Measurements from ENCODE around the gene MXD1.

MXD1 gene

DNA sequence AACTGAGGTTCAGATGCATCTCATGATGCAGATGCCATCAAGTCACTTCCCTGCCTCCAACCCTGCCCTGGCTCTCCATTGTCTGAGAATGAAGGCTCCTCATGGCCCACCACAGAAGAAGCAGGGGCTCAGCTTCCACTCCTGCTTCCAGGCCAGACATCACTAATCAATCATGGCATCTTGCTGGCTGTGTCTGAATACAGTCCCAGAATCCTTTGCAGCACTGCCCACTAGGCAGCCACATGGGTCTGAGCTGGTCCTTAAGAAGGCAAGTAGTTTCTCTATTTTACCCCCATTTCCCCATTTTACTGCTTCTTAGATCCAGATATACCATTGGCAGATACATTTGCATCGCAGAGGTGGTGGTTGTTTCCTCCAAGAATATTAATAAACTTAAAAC lies 39.2 kb downstream of the MXD1 start:
- DNase-seq (ENCODE audit: low spot score in 2 of 2) = no peak
- no peaks in the 10 kb centered on the region for H3K9me3 Mint-ChIP-seq
- no peak for ATAC-seq (ENCODE audit: low read depth)

DNA sequence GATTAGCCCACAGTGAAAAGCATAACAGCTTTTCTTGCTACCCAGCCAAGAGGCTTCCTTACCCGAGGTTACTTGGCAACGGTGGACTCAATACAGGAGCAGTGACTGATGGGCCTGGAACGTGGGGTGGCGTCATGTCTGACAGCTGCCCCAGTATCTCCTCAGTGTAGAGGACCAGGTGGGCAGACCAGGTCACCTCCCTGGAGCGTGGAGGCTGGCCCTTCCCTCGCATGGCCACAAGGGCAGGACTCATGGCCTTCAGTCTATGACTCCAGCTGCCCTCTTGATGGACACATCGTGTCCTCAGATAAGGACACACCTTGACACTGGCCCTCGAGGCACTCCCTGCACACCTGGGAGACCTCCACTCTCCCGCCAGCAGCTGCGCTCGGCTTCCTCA lies 40.1 kb downstream of the MXD1 start:
- Mint-ChIP-seq H3K27me3 (peaks cover 6% of the 10 kb centered on the region), H3K4me3 (no peak overlapping the region), H3K36me3 (no peaks in the 10 kb centered on the region), H3K27ac (no peak overlapping the region), H3K4me1 (peaks cover 8% of the 10 kb centered on the region), H3K9me3 (no peaks in the 10 kb centered on the region)
- ATAC-seq (ENCODE audit: low read depth) (no peak), DNase-seq (ENCODE audit: low spot score in 2 of 2) (no peak)

More for the DNA sequence above, 39.2 kb downstream of the MXD1 start:
- Mint-ChIP-seq H3K36me3 (no peaks in the 10 kb centered on the region), H3K27ac (no peak overlapping the region), H3K27me3 (peaks cover 3% of the 10 kb centered on the region), H3K4me3 (no peak overlapping the region), H3K4me1 (peaks cover 8% of the 10 kb centered on the region)

DNA sequence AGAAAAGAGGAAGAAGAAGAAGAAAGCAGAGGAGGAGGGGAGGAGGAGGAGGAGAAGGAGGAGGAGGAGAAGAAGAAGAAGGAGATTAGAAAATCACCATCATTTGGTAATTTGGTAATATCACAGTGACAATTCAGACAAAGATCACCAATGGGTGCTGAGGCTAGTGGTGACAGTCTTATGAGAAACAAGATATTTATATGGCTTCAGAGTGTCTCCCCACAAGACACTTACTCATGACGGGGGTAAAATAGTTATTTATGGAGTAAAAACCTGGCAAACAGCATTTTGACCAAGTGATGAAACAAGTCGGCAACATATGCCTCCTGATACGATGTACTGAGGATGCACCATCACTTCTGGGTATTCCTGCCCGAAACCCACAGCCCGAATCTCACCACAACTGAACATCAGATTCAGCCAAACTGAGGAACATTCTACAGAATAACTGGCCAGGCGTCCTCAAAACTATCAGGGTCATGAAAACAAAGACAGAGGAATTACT lies 41.6 kb downstream of the MXD1 start:
- no peak overlapping the region for H3K27ac Mint-ChIP-seq
- no peak for DNase-seq (ENCODE audit: low spot score in 2 of 2)

DNA sequence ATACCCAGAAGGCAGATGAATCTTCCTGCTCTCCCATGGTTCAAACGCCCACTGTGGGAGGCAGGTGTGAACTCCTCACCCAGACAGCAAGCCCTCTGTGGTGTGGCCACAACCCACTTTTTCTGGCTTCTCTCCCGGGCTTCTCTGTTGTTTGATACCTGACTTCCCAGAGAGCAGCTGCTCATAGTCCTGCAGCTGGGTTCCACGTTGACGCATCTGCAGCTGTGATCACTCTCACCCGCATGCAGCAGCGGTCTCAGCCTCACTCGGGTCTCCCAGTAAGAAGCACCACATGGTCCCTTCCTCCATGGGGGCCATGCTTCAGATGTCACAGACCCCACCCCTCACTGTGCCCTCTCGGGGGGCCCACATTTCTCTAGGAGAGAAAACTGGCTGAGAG lies 43.1 kb downstream of the MXD1 start:
- ATAC-seq (ENCODE audit: low read depth) (no peak), DNase-seq (ENCODE audit: low spot score in 2 of 2) (no peak)
- Mint-ChIP-seq H3K27ac (no peak overlapping the region), H3K9me3 (no peaks in the 10 kb centered on the region), H3K36me3 (no peaks in the 10 kb centered on the region), H3K27me3 (peaks cover 4% of the 10 kb centered on the region), H3K4me3 (no peak overlapping the region), H3K4me1 (peaks cover 3% of the 10 kb centered on the region)

More for the DNA sequence above, 41.6 kb downstream of the MXD1 start:
- Mint-ChIP-seq H3K4me3 (no peak overlapping the region), H3K36me3 (no peaks in the 10 kb centered on the region), H3K4me1 (peaks cover 8% of the 10 kb centered on the region), H3K9me3 (no peaks in the 10 kb centered on the region), H3K27me3 (peaks cover 6% of the 10 kb centered on the region)
- no peak for ATAC-seq (ENCODE audit: low read depth)

DNA sequence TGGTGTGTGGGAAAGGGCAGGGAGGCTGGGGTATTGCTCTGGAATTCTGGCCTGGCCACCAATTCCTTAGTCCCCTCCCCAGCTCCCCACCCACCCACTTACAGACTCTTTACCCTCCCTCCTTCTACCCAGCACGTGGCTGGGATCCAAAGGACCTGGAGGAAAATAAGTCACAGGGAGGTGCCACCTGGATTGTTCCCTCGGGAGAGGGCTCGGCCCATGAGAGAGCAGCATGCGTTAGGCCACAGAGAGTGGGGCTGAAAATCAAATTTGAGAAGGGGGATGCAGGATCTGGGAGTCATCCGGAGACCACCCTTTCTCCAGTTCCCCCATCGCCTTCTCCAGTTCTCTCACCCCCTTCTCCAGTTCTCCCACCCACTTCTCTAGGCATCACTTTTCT lies 43.6 kb downstream of the MXD1 start:
- Mint-ChIP-seq H3K4me1 (peaks cover 2% of the 10 kb centered on the region), H3K36me3 (no peaks in the 10 kb centered on the region), H3K27ac (no peak overlapping the region), H3K9me3 (no peaks in the 10 kb centered on the region), H3K4me3 (no peak overlapping the region), H3K27me3 (peaks cover 4% of the 10 kb centered on the region)
- no peak for ATAC-seq (ENCODE audit: low read depth)
- DNase-seq (ENCODE audit: low spot score in 2 of 2) = no peak

DNA sequence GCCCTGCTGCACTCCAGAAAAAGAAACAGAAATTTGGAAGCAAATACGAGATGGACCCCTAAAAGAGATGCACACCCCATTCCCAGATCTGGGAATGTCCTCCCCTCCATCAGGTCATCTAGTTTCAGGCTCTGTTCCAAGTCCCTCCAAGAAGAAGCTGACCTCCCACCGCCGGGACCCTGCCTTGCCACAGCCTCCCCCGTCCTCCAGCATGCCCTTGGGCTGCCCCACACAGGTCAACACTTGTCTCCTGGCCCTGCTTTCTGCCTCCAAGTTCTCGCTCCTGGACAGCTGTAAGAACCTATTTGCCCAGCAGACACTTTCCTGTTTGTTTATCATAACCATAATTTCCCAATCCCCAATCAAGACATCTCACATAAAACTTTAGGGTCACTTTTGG lies 44.5 kb downstream of the MXD1 start:
- Mint-ChIP-seq H3K27ac (no peak overlapping the region), H3K4me1 (peaks cover 2% of the 10 kb centered on the region)

DNA sequence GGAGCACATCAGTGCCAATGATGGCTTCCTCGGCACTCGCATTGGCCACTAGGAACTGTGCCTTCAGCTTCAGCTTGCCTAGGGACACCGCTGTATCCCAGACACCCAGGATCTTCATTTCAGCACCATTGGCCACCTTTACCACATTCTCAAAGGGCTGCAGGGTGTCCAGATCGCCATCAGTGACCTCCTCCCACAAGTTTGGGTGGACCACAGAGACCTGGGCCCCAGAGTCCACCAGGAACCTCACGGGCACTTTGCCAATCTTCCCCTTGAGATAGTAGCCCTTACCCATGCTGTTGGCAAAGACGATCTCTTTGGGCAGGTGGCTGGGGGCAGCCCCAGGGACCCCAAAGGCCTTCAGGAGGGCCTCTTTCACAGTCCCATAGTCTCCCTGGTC lies 45.9 kb downstream of the MXD1 start:
- no peak for ATAC-seq (ENCODE audit: low read depth)
- Mint-ChIP-seq H3K4me3 (no peak overlapping the region), H3K4me1 (peaks cover 2% of the 10 kb centered on the region), H3K27me3 (peaks cover 4% of the 10 kb centered on the region), H3K27ac (no peak overlapping the region), H3K9me3 (no peaks in the 10 kb centered on the region), H3K36me3 (no peaks in the 10 kb centered on the region)
- no peak for DNase-seq (ENCODE audit: low spot score in 2 of 2)

More for the DNA sequence above, 44.5 kb downstream of the MXD1 start:
- Mint-ChIP-seq H3K27me3 (peaks cover 4% of the 10 kb centered on the region), H3K36me3 (no peaks in the 10 kb centered on the region), H3K4me3 (no peak overlapping the region), H3K9me3 (no peaks in the 10 kb centered on the region)
- ATAC-seq (ENCODE audit: low read depth) (no peak), DNase-seq (ENCODE audit: low spot score in 2 of 2) (no peak)

DNA sequence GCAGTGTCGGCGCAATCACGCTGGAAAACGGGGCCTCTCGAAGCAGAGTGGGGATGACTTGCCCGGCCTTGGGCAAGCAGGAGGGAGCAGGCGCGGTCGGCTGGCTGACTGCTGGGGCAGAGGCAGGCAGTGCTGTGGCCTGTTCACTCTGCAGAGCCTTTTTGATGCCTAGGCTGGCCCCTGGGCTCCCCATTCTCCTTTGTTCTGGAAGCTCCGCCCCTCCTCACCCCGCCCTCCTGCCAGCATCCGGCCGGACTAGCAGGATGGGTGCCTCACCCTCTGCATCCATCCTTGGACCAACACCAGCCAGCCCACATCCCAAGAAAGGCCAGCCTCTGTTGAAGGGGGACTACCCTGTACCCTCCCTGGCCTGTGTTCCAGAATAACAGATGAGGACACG lies 46.6 kb downstream of the MXD1 start, which contains the start of gene ASPRV1:
Gene ASPRV1 (minus strand): TSS at position 136 of the 400 bp plus-strand sequence. CDS start 195 bp downstream, outside the sequence.
- ATAC-seq (ENCODE audit: low read depth) = no peak
- Mint-ChIP-seq H3K27me3 (peaks cover 3% of the 10 kb centered on the region), H3K27ac (no peak within 1 kb of the TSS), H3K9me3 (no peaks in the 10 kb centered on the region), H3K4me1 (no peaks in the 10 kb centered on the region), H3K4me3 (no peak within 1 kb of the TSS), H3K36me3 (no peaks in the 10 kb centered on the region)
- DNase-seq (ENCODE audit: low spot score in 2 of 2) = no peak

DNA sequence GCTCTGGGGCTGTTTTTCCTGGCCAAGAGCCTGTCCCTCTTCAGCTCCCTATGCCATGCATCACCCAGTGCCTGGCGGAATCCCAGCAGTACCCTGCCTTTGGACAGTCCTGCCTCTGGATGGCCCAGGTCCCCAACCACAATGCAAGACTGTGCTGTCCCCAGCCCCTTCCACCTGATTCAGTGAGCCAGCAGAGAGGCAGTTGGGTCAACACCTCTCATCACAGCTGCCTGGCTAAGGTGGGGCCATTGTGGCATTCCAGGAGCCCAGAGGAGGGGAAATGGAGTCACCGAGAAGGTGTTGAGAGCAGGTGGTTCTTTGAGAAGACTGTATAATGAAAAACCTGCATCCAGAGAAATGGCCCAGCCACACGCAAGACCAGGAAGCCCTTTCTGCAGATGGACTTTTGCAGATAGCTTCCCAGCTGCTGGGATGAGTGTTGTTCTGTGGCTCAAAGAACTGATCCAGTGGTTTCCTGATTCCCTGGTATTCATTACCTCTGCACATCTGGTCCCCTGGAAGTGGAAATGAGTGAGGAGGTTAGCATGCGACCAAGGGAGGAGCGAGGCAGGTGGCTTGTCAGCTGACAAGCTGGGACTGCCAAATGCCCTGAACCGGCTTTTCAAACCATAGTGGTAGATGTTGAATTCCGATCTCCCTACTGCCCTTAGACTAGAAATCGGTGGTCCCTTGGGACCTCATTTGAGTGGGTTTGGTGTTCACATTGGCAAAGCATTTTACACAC lies 48.2 kb downstream of the MXD1 start:
- Mint-ChIP-seq H3K27me3 (peaks cover 3% of the 10 kb centered on the region), H3K36me3 (no peaks in the 10 kb centered on the region), H3K9me3 (no peaks in the 10 kb centered on the region), H3K4me1 (no peaks in the 10 kb centered on the region), H3K4me3 (no peak overlapping the region), H3K27ac (peak overlapping the region; percentile 49)
- ATAC-seq (ENCODE audit: low read depth) (no peak), DNase-seq (ENCODE audit: low spot score in 2 of 2) (no peak)

DNA sequence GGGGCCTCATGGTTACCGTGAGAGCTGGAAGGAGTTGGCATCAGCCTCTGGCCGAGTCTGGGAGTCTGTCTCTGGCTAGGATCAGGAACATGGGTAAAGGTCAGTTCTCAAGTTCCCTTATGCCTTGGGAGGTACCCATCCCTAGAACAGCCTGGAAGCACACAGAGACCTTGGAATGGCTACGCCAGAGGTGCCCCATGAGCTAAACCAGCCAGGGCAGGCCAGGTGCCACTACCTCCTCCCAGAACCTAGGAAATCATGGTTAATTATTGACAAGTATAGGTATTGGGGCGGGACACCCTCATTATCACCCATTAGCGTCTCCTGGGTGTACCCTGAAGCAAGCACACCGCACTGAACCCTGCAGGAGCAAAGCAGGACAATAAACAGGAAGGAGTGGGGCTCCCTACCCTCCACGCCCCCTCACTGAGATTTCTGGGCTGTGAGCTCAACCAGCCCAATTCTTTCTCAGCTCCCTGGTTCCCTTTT lies 49.5 kb downstream of the MXD1 start:
- Mint-ChIP-seq H3K4me1 (no peaks in the 10 kb centered on the region), H3K27me3 (peaks cover 3% of the 10 kb centered on the region), H3K4me3 (no peak overlapping the region), H3K27ac (no peak overlapping the region), H3K9me3 (no peaks in the 10 kb centered on the region), H3K36me3 (no peaks in the 10 kb centered on the region)
- DNase-seq (ENCODE audit: low spot score in 2 of 2) (no peak), ATAC-seq (ENCODE audit: low read depth) (no peak)

DNA sequence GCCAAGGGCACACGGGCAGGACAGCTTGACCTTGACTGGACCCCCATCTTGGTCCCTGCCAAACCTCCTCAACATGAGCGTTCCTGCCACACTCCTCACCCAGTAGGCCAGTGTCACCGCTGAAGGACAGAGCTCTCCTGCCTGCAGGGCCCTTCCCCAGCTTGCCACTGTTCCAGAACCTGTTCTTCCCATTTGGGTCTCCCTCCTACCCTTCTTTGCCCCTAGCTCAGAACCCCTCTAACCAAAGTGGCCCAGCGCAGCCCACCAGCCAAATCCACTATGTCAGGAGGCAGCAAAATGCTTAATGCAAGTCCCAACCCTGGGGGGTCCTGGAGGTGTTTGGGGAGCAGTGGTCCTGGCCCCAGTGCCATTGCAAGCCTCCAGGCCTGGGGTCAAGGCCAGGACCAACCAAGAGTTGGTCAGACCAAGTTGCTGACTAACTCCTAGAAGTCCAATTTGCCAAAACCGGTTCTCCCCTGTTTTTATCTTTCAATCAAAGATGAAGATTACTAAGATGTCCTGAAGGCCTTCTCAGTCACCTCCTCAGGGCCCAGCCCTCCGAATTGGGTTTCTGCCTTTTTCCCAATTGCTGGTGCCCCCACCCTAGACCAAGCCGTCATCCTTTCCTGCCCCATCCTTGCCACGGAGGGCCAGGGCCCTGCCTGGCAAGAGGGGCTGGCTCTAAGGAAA lies 51.0 kb downstream of the MXD1 start:
- Mint-ChIP-seq H3K4me3 (no peak overlapping the region), H3K4me1 (no peaks in the 10 kb centered on the region), H3K27ac (no peak overlapping the region), H3K9me3 (no peaks in the 10 kb centered on the region), H3K36me3 (no peaks in the 10 kb centered on the region), H3K27me3 (no peaks in the 10 kb centered on the region)
- DNase-seq (ENCODE audit: low spot score in 2 of 2) (no peak), ATAC-seq (ENCODE audit: low read depth) (no peak)

DNA sequence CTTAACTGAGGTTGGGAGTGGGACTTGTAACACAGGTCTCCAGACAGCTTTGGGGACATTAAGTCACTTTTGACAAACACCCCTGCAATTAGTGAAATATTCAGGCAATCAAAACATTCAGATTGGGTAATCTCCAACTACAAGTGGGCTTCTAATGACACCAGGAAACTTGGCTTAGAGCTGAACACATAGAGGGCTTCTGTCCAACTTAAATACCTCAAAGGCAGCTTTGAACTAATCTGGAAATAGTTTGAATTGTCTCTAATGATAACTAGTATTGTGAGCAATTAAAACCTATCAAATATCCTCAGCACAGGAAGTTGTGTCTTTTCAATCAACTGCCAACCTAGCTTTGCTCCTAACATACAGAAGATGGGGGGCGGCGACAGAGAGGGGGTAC lies 51.6 kb downstream of the MXD1 start:
- no peak for DNase-seq (ENCODE audit: low spot score in 2 of 2)
- no peak overlapping the region for H3K27ac Mint-ChIP-seq
- H3K27me3 Mint-ChIP-seq = no peaks in the 10 kb centered on the region
- no peaks in the 10 kb centered on the region for H3K9me3 Mint-ChIP-seq
- no peaks in the 10 kb centered on the region for H3K36me3 Mint-ChIP-seq
- no peaks in the 10 kb centered on the region for H3K4me1 Mint-ChIP-seq
- H3K4me3 Mint-ChIP-seq = no peak overlapping the region
- no peak for ATAC-seq (ENCODE audit: low read depth)

DNA sequence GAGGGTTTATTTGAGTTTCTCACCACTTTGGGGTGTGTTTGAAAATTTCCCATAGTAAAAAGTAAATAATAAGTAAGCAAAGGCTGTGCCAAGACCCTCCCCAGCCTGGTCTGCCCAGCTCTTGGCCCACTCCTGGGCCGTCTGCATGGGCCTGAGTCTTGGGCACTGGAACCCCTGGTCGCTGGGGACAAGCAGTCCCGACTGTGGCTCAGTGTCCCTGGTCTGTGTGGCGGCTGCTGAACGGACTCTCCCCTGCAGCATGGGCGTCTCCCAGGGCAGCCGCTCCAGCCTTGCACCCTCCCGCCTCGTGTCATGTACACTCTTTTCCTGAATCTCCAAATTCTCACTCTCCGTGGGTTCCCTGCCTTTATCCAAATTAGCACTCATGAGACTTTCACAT lies 53.7 kb downstream of the MXD1 start:
- ATAC-seq (ENCODE audit: low read depth) = no peak
- H3K27ac Mint-ChIP-seq = no peak overlapping the region
- no peaks in the 10 kb centered on the region for H3K36me3 Mint-ChIP-seq
- H3K4me3 Mint-ChIP-seq = no peak overlapping the region
- H3K27me3 Mint-ChIP-seq = no peaks in the 10 kb centered on the region
- DNase-seq (ENCODE audit: low spot score in 2 of 2) = no peak
- H3K9me3 Mint-ChIP-seq = no peaks in the 10 kb centered on the region
- H3K4me1 Mint-ChIP-seq = no peaks in the 10 kb centered on the region

DNA sequence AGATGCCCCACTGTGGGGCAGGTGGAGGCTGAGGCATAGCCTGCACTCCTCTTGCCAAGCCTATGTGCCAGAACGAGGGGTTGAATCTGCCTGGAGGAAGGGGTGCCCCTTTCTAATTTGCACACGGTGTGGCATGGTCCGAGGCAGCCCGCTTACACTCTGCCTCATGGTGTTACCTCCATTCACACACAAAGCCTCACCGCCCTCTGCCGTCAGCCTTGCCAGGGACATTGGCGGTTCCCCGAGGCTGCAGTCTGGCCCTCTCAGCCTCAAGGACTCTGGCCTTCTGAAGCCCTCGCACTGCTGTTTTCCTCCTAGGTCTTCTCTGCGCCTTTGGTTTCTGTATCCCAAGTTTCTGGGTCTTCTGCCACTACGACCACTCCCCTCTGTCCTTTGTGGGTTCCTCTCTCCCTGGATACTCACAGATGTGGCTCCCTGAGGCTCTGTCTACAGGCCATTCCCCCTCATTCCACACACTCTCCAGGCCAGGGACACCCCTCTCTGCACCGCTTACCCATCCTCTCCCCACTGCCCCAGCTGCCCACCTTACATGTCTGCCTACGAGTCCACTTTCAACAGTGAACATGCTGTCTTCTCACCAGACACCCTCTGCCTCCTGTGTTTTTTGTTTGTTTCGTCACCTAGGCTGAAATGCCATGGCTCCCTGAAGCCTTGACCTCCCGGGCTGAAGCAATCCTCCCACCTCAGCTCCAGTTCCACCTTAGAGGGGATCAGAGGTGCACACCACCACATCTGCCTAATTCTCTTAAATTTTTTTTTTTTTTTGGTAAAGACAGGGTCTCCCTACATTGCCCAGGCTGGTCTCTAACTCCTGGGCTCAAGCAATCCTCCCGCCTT lies 54.4 kb downstream of the MXD1 start:
- Mint-ChIP-seq H3K4me1 (no peaks in the 10 kb centered on the region), H3K27me3 (no peaks in the 10 kb centered on the region), H3K4me3 (no peak overlapping the region), H3K9me3 (no peaks in the 10 kb centered on the region), H3K36me3 (no peaks in the 10 kb centered on the region), H3K27ac (no peak overlapping the region)
- no peak for DNase-seq (ENCODE audit: low spot score in 2 of 2)
- no peak for ATAC-seq (ENCODE audit: low read depth)

Data from memory B cell (primary cell).